Activated T-cell treated with anti-CD3 and anti-CD28 coated beads, Interleukin-2, amount 50 U/mL, for 24 hours (primary cell): ENCODE data around the gene MAP3K2.
A peak's percentile ranks its signal among the peaks of the same experiment; 100 is the strongest.

Experiments
- DNase-seq: peaks from one replicate; pipeline ENCODE4 v3.0.0-alpha.2; 2020
- H3K27ac Mint-ChIP-seq: 2 replicates; pipeline ENCODE4 v1.8.0; 2020; ENCODE audit warnings: mild to moderate bottlenecking, mixed read lengths
- H3K27me3 Mint-ChIP-seq: 2 replicates; pipeline ENCODE4 v1.8.0; 2020; ENCODE audit warnings: mixed read lengths
- H3K36me3 Mint-ChIP-seq: 2 replicates; pipeline ENCODE4 v1.8.0; 2020; ENCODE audit warnings: low read depth, mixed read lengths
- H3K4me1 Mint-ChIP-seq: 2 replicates; pipeline ENCODE4 v1.8.0; 2020; ENCODE audit warnings: low read depth, mixed read lengths
- H3K4me3 Mint-ChIP-seq: 2 replicates; pipeline ENCODE4 v1.8.0; 2020; ENCODE audit warnings: mild to moderate bottlenecking, moderate library complexity, mixed read lengths
- H3K9me3 Mint-ChIP-seq: 2 replicates; pipeline ENCODE4 v1.8.0; 2020; ENCODE audit warnings: mixed read lengths

MAP3K2 gene

GRCh38 chr2:127255721-127256120, 132.1 kb downstream of the MAP3K2 start:
- no peak for DNase-seq
- Mint-ChIP-seq H3K27me3 (no peaks in the 10 kb centered on the region), H3K9me3 (no peaks in the 10 kb centered on the region), H3K4me3 (no peak overlapping the region), H3K36me3 (peaks cover 79% of the 10 kb centered on the region), H3K4me1 (no peaks in the 10 kb centered on the region), H3K27ac (no peak overlapping the region)

DNA sequence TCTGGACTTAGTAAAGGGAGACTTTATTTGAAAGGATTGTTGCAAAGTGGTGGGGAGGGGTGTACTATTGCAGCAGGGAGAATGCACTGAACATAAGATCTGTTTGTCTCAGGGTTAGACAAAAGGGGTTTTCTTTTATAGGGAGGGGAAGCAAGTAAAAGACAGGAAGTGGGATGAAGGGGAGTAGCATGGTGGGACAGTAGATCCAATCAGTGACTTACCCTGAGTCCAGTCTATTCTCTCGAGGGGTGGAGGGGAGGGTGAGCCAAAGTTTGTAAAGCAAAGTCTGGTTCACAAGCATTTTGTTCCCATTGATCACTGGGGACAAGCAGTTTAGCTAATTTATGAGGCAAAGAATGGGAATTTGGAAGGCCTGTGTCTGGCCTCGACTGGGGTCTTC, 132.6 kb downstream of the MAP3K2 start:
- Mint-ChIP-seq H3K4me3 (no peak overlapping the region), H3K27me3 (no peaks in the 10 kb centered on the region), H3K36me3 (peaks cover 76% of the 10 kb centered on the region), H3K27ac (peak overlapping the region; percentile 45), H3K4me1 (no peaks in the 10 kb centered on the region), H3K9me3 (no peaks in the 10 kb centered on the region)
- DNase-seq = no peak

DNA sequence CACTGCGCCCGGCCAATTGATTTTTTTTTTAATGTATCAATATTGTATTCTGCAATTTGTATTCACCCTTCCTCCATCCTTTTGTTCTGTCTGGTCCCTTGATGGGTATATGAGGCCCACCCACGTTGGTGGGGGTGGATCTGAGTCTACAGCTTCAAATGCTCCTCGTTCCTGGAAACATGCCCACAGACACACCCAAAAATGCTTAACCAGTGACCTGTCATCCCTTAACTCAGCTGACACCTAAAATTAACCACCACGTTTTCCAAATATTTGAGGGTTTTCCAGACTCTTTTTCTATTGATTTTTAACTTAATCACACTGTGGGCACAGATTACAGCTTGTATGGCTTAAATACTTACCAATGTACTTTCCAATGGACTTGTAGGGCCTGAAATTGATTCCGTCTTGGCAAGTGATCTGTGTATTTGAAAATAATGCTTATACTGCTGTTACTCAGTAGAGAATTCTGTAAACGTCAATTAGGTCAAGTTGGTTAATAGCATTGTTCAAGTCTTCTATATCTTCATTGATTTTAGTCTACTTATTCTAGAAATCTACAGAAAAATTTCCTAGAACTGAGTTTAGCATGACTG, 133.3 kb downstream of the MAP3K2 start:
- no peaks in the 10 kb centered on the region for H3K9me3 Mint-ChIP-seq
- no peak for DNase-seq
- peaks cover 70% of the 10 kb centered on the region for H3K36me3 Mint-ChIP-seq
- no peaks in the 10 kb centered on the region for H3K27me3 Mint-ChIP-seq
- H3K27ac Mint-ChIP-seq = no peak overlapping the region
- H3K4me3 Mint-ChIP-seq = no peak overlapping the region
- no peaks in the 10 kb centered on the region for H3K4me1 Mint-ChIP-seq
